Endothelial cell of umbilical vein (primary cell): ENCODE results near the gene CELSR2. TPM values are rescaled to one million over a fixed set of nuclear protein-coding genes. Genes with fewer than 3 reads are reported as not detected.

Source experiments
- BruUV-seq: library from RNA; stranded (reverse); fragments of 400-500 nt; replicated peaks from 2 replicates; lab custom pipeline; 2021; lab: Mats Ljungman, UMichigan
- CTCF ChIA-PET: fragments of 300-600, 350-600 bp; sonication (Branson Sonifier 250); formaldehyde crosslinking; loops from one replicate; lab custom pipeline; 2021; ENCODE audit warnings: antibody characterized with exemption, inconsistent platforms; lab: Charles Lee
- POLR2A ChIA-PET: fragments of 300-600, 350-600 bp; sonication (Branson Sonifier 250); formaldehyde crosslinking; loops from one replicate; lab custom pipeline; 2021; ENCODE audit warnings: antibody characterized with exemption, inconsistent platforms; lab: Charles Lee
- DNase-seq: peaks from one replicate; pipeline ENCODE4 v3.0.0-alpha.2; 2011; ENCODE audit warnings: low read depth, low spot score
- FAIRE-seq: peaks from 2 replicates; lab custom pipeline; 2011; peaks lifted over from hg19 to GRCh38; lab: Jason Lieb, UNC
- H2AFZ ChIP-seq: 2 replicates; pipeline ENCODE4 v1.6.0; 2012; ENCODE audit warnings: low read depth, low read length, control low read depth, inconsistent platforms
- H3K27ac ChIP-seq: 2 replicates; pipeline ENCODE4 v1.5.1; 2011; ENCODE audit warnings: low read depth, mild to moderate bottlenecking, control low read depth, low read length, moderate library complexity; ENCODE audit not compliant: insufficient read depth
- H3K27me3 ChIP-seq, 2 experiments: 2 replicates each; pipeline versions ENCODE4 v1.6.0 to v1.6.1; 2011; ENCODE audit warnings: low read length in 2 of 2, mixed read lengths in 1 of 2; ENCODE audit not compliant: control insufficient read depth in 2 of 2, insufficient read depth in 2 of 2
- H3K36me3 ChIP-seq, 2 experiments: 2 replicates in 1 of 2; 3 replicates in 1 of 2; pipeline ENCODE4 v1.5.1; 2011; ENCODE audit warnings: low read length in 2 of 2, mild to moderate bottlenecking in 1 of 2, moderate library complexity in 1 of 2; ENCODE audit not compliant: control insufficient read depth in 2 of 2, insufficient read depth in 2 of 2; ENCODE audit errors: extremely low read depth in 1 of 2
- H3K4me1 ChIP-seq: 3 replicates; pipeline ENCODE4 v1.5.1; 2011; ENCODE audit warnings: mild to moderate bottlenecking, low read length; ENCODE audit not compliant: control insufficient read depth, insufficient read depth; ENCODE audit errors: extremely low read depth
- H3K4me2 ChIP-seq: 2 replicates; pipeline ENCODE4 v1.6.1; 2011; ENCODE audit warnings: low read length, control low read depth, mixed read lengths; ENCODE audit not compliant: insufficient read depth
- H3K4me3 ChIP-seq, 3 experiments: fragments of 200-600 bp in 1 of 3; sonication (generic), shearing (Covaris generic) in 1 of 3; replicated peaks in 1 of 3; 2 replicates each; pipeline ENCODE4 v1.5.1; 2011 to 2016; ENCODE audit warnings: control low read depth in 3 of 3, low read length in 3 of 3, mild to moderate bottlenecking in 2 of 3, inconsistent platforms in 1 of 3, low read depth in 1 of 3, moderate library complexity in 1 of 3; ENCODE audit not compliant: insufficient read depth in 1 of 3
- H3K79me2 ChIP-seq: 2 replicates; pipeline ENCODE4 v1.6.0; 2012; ENCODE audit warnings: low read length, inconsistent platforms; ENCODE audit not compliant: control insufficient read depth, insufficient read depth
- H3K9ac ChIP-seq: replicated peaks from 2 replicates; pipeline ENCODE3; 2011; ENCODE audit warnings: low read length, control low read depth; ENCODE audit not compliant: insufficient read depth; ENCODE audit errors: extremely low read depth
- H3K9me1 ChIP-seq: replicated peaks from 3 replicates; pipeline ENCODE4 v1.6.0; 2011; ENCODE audit warnings: mild to moderate bottlenecking, low read length; ENCODE audit not compliant: control insufficient read depth, insufficient read depth; ENCODE audit errors: extremely low read depth
- H3K9me3 ChIP-seq: replicated peaks from 2 replicates; pipeline ENCODE4 v1.5.1; 2012; ENCODE audit warnings: low read length, inconsistent platforms; ENCODE audit not compliant: control insufficient read depth, insufficient read depth
- H4K20me1 ChIP-seq: replicated peaks from 2 replicates; pipeline ENCODE3; 2011; ENCODE audit warnings: mild to moderate bottlenecking, low read length; ENCODE audit not compliant: control insufficient read depth, insufficient read depth; ENCODE audit errors: extremely low read depth
- EZH2 ChIP-seq: IDR thresholded peaks from 2 replicates; pipeline ENCODE4 v1.6.1; 2012; ENCODE audit warnings: borderline replicate concordance, low read depth, mild to moderate bottlenecking, moderate library complexity, low read length, inconsistent platforms; ENCODE audit not compliant: severe bottlenecking
- FOS ChIP-seq: IDR thresholded peaks from 2 replicates; pipeline ENCODE4 v1.6.1; 2011; ENCODE audit warnings: mild to moderate bottlenecking, low read length, moderate library complexity, borderline replicate concordance; ENCODE audit not compliant: insufficient read depth
- GATA2 ChIP-seq: IDR thresholded peaks from 2 replicates; pipeline ENCODE4 v1.7.0; 2011; ENCODE audit warnings: low read depth, mild to moderate bottlenecking, moderate library complexity, mixed read lengths, low read length; ENCODE audit not compliant: insufficient read length, insufficient read depth
- POLR2A ChIP-seq: IDR thresholded peaks from 2 replicates; pipeline ENCODE4 v1.6.1; 2012; ENCODE audit warnings: low read depth, mild to moderate bottlenecking, control low read depth, low read length
- dilution Hi-C: fragments of 300-500 bp; cut with MboI; formaldehyde crosslinking; loops from one replicate; pipeline ENCODE4 v1.15.0; 2019; ENCODE audit warnings: low sequenced_read_pairs; ENCODE audit not compliant: extremely low pct_ligation_motif_present
- intact Hi-C: fragments of 100-400 bp; cut with micrococcal nuclease; formaldehyde crosslinking; loops from one replicate; pipeline ENCODE4 v1.10.0; 2022
- polyA plus RNA-seq, 4 experiments: library from polyadenylated mRNA; depleted of rRNA in 3 of 4; stranded (reverse) in 3 of 4; unstranded in 1 of 4; fragments of >200 nt; gene quantifications; 2 replicates each; pipeline versions ENCODE4 v1.2.1 to v1.2.3, GENCODE V29; 2011 to 2012; ENCODE audit warnings: missing spikeins in 1 of 4
- total RNA-seq: library from RNA; stranded (reverse); gene quantifications from 2 replicates; pipeline ENCODE4 v1.2.3, GENCODE V29; 2021

Gene CELSR2
- total and polyA plus RNA-seq, 2 donors (not counting 3 experiments of a cell fraction or from before 2014, with no cell fraction given), result 0.90 to 1.4 TPM

DNA sequence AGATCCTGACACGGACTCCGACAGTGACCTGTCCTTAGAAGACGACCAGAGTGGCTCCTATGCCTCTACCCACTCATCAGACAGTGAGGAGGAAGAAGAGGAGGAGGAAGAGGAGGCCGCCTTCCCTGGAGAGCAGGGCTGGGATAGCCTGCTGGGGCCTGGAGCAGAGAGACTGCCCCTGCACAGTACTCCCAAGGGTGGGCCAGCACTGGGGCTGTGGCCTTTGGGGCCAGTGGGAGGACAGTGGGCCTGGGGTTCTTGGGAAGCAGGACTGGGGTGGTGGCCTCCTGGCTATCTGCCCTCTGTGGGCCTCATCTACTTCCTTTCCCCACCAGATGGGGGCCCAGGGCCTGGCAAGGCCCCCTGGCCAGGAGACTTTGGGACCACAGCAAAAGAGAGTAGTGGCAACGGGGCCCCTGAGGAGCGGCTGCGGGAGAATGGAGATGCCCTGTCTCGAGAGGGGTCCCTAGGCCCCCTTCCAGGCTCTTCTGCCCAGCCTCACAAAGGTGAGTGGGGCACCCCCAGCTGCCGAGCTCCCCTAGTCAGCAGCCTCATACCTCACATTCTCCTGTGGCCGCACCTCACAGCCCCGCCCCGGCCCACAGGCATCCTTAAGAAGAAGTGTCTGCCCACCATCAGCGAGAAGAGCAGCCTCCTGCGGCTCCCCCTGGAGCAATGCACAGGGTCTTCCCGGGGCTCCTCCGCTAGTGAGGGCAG is 23.6 kb downstream of the CELSR2 start:
- POLR2A ChIA-PET, result no interaction called here
- Histone ChIP-seq H4K20me1 (no peaks in the 10 kb centered on the region), H3K9me1 (no peaks in the 10 kb centered on the region), H3K4me3 (no peak overlapping the region), H3K36me3 (no peaks in the 10 kb centered on the region), H3K27ac (no peak overlapping the region), H3K4me1 (no peaks in the 10 kb centered on the region), H3K79me2 (no peaks in the 10 kb centered on the region), H3K9ac (no peak overlapping the region), H2AFZ (no peak overlapping the region), H3K4me2 (no peak overlapping the region), H3K27me3 (no peaks in the 10 kb centered on the region), H3K9me3 (no peaks in the 10 kb centered on the region)
- intact Hi-C loops, result loop anchor here (10.0 kb wide), 1 partner anchor 212 kb away; the partner anchor contains the start of gene ATXN7L2
- FAIRE-seq, result no peak
- BruUV-seq, result no TSS peak
- no peak for TF ChIP-seq GATA2
- CTCF ChIA-PET, result interaction anchor here (0.8 to 2.0 kb wide), 2 partner anchors 9 to 126 kb away, joined by 3 to 8 read pairs; no protein-coding TSS in a partner anchor
- no peak for DNase-seq
- dilution Hi-C loops, result no loop called here

DNA sequence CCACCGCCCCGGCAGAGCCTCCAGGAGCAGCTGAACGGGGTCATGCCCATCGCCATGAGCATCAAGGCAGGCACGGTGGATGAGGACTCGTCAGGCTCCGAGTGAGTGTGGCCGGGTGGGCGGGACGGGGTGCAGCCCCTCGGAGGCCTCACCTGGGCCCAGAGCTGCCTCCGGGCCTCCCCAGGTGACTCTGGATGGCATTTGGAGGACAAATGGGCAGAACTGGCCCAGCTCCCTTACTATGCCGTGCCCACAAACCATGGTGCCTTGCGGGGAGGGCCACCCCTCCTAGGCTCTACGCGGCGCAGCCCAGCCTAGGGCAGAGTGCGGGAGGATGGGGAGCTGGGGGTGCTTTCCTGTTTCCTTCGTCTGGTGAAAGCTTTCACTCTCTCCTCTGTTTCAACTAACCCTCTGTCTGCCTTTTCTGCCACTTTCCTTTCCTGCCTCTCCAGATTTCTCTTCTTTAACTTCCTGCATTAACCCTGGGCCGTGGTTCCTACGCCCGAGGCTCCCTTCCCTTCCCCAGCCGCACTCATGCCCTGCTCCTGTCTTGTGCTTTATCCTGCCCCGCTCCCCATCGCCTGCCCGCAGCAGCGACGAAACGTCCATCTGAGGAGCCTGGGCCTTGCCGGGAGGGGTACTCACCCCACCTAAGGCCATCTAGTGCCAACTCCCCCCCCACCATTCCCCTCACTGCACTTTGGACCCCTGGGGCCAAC is 24.4 kb downstream of the CELSR2 start:
- Histone ChIP-seq H3K4me2 (no peak overlapping the region), H2AFZ (no peak overlapping the region), H3K4me1 (no peaks in the 10 kb centered on the region), H3K9me1 (no peaks in the 10 kb centered on the region), H3K36me3 (no peaks in the 10 kb centered on the region), H3K27me3 (no peaks in the 10 kb centered on the region), H4K20me1 (no peaks in the 10 kb centered on the region), H3K79me2 (no peaks in the 10 kb centered on the region), H3K9ac (no peak overlapping the region), H3K9me3 (no peaks in the 10 kb centered on the region), H3K27ac (no peak overlapping the region), H3K4me3 (no peak overlapping the region)
- BruUV-seq, result no TSS peak
- no peak for TF ChIP-seq POLR2A
- no peak for TF ChIP-seq FOS
- no peak for TF ChIP-seq EZH2
- no peak for TF ChIP-seq GATA2
- FAIRE-seq (no peak), DNase-seq (no peak)
- POLR2A ChIA-PET, result no interaction called here
- intact Hi-C loops, result loop anchor here (10.0 kb wide), 1 partner anchor 211 kb away; the partner anchor contains the start of gene ATXN7L2
- dilution Hi-C loops, result no loop called here
- CTCF ChIA-PET, result interaction anchor here (0.8 to 2.0 kb wide), 2 partner anchors 9 to 126 kb away, joined by 3 to 8 read pairs; no protein-coding TSS in a partner anchor
